NCI-H82 treated with DMSO at 0.1 percent for 48 hours (cell line): ENCODE data around the gene ME3.
"Not testable (repeated sequence)": the region's sequence is repeated elsewhere in the genome, so short reads cannot be mapped to it uniquely, and the experiment has no call there.

Experiments
- DNase-seq: peaks from one replicate; lab custom pipeline; 2025; ENCODE audit not compliant: unreplicated experiment; lab: John Stamatoyannopoulos, UW

Gene ME3

GRCh38 chr11:86623736-86624135 lies 48.7 kb downstream of the ME3 start:
- no peak for DNase-seq

GRCh38 chr11:86623041-86623621 lies 49.3 kb downstream of the ME3 start:
- no peak for DNase-seq

GRCh38 chr11:86621854-86622253 lies 50.6 kb downstream of the ME3 start:
- DNase-seq: no peak

GRCh38 chr11:86620891-86621521 lies 51.4 kb downstream of the ME3 start:
- no peak for DNase-seq

GRCh38 chr11:86619428-86619827 lies 53.0 kb downstream of the ME3 start:
- not testable (repeated sequence) for DNase-seq

- DNase-seq: no peak
Measured at GRCh38 chr11:86617502-86617901, 54.9 kb downstream of the ME3 start.

GRCh38 chr11:86615487-86615886 lies 56.9 kb downstream of the ME3 start:
- DNase-seq: no peak

GRCh38 chr11:86610559-86611341 lies 61.7 kb downstream of the ME3 start:
- DNase-seq: no peak

- peak; percentile 55 for DNase-seq
Measured at GRCh38 chr11:86608251-86608799, 64.1 kb downstream of the ME3 start.

GRCh38 chr11:86606836-86607481 lies 65.5 kb downstream of the ME3 start:
- DNase-seq: no peak

GRCh38 chr11:86606270-86606835 lies 66.1 kb downstream of the ME3 start:
- no peak for DNase-seq

- DNase-seq: peak; percentile 72
Measured at GRCh38 chr11:86596861-86597586, 75.4 kb downstream of the ME3 start.

- DNase-seq: no peak
Measured at GRCh38 chr11:86595955-86596354, 76.5 kb downstream of the ME3 start.

GRCh38 chr11:86595451-86595850 lies 77.0 kb downstream of the ME3 start:
- DNase-seq: peak; percentile 99

GRCh38 chr11:86594746-86595145 lies 77.7 kb downstream of the ME3 start:
- DNase-seq: peak; percentile 28

- no peak for DNase-seq
Measured at GRCh38 chr11:86593833-86594232, 78.6 kb downstream of the ME3 start.

- DNase-seq: no peak
Measured at GRCh38 chr11:86592659-86593451, 79.6 kb downstream of the ME3 start.

- DNase-seq: no peak
Measured at GRCh38 chr11:86592047-86592591, 80.3 kb downstream of the ME3 start.

- no peak for DNase-seq
Measured at GRCh38 chr11:86591631-86592030, 80.8 kb downstream of the ME3 start.
